Right lobe of liver (tissue), 4 donors: Measurements from ENCODE around the gene KRT23.

ENCODE experiments used
- POLR2A ChIP-seq: fragments of 450-650 bp; IDR thresholded peaks from one replicate; pipeline ENCODE4 v1.6.1; 2017; ENCODE audit warnings: antibody characterized with exemption, mild to moderate bottlenecking
- TF ChIP-seq, protein P1 (sequence below), 4 donors: fragments of 200-600 bp in 3 of 4; fragments of 450-650 bp in 1 of 4; IDR thresholded peaks; one replicate each; pipeline versions ENCODE4 v1.5.1 to v1.8.0; 2016 to 2022; ENCODE audit warnings: antibody characterized with exemption in 4 of 4, mild to moderate bottlenecking in 2 of 4
- donor health status: DM: no; HTN: no; CAD: no.
- donor health status: DM: no; HTN: no; CAD: no.
- donor health status: DM: no; HTN: yes; CAD: no.

- no peak for TF ChIP-seq POLR2A
- TF ChIP-seq, protein P1, sequence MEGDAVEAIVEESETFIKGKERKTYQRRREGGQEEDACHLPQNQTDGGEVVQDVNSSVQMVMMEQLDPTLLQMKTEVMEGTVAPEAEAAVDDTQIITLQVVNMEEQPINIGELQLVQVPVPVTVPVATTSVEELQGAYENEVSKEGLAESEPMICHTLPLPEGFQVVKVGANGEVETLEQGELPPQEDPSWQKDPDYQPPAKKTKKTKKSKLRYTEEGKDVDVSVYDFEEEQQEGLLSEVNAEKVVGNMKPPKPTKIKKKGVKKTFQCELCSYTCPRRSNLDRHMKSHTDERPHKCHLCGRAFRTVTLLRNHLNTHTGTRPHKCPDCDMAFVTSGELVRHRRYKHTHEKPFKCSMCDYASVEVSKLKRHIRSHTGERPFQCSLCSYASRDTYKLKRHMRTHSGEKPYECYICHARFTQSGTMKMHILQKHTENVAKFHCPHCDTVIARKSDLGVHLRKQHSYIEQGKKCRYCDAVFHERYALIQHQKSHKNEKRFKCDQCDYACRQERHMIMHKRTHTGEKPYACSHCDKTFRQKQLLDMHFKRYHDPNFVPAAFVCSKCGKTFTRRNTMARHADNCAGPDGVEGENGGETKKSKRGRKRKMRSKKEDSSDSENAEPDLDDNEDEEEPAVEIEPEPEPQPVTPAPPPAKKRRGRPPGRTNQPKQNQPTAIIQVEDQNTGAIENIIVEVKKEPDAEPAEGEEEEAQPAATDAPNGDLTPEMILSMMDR (IDR thresholded peaks at IDR 0.05): no peak
These were observed 27.7 kb downstream of the KRT23 start for GRCh38 chr17:40909755-40910154.
